ENCODE data around the gene CPLX3. TPM values are rescaled to one million over a fixed set of nuclear protein-coding genes. Genes with fewer than 3 reads are reported as not detected.

Gene CPLX3
- total and polyA plus RNA-seq, 2 of the 8 experiments (the other 6 are each of a cell fraction or from before 2014, with no cell fraction given) = 0.17 TPM; not detected in 1

DNA sequence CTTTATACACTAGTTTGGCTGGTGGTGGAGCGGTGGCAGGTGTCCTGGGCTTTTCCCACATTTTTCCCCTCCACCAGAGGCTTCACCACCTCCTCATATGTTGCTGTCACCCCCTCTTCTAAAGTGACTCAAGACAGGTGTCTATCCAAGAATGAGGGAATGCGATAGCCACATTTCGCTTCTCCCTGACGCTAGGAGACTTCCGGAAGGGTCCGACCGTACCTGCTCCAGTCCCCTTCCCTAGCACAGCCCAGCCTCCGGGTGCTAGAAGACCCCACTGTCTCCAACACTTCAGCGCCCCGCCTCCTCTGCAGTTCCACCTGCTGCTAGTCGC, 46.2 kb downstream of the CPLX3 start:
- Histone ChIP-seq H4K8ac (ENCODE audit: extremely low read depth, insufficient read depth, low read length) (no peak overlapping the region), H4K5ac (ENCODE audit: insufficient read length, low read depth, low read length) (no peak overlapping the region), H3K27ac (ENCODE audit: low read depth, low read length) (no peak overlapping the region), H2BK20ac (ENCODE audit: low read length) (no peak overlapping the region), H3K4me1 (replicated peaks in 1 of 4; ENCODE audit: control insufficient read depth in 3 of 4, insufficient read depth in 4 of 4, low read length in 3 of 4) (peaks cover 0 to 3% (median 0%) of the 10 kb centered on the region in 4 experiments; a peak in 1 of 7 replicates), H3K36me3 (ENCODE audit: control insufficient read depth in 2 of 4, insufficient read depth in 4 of 4, low read length in 3 of 4) (no peaks in the 10 kb centered on the region), H3K9ac (replicated peaks in 1 of 4; ENCODE audit: extremely low read depth in 1 of 4, low read depth in 3 of 4, low read length in 3 of 4) (peak overlapping the region in 2 of 4 experiments; percentile 65 to 92; a peak in 5 of 7 replicates), H3K79me1 (ENCODE audit: low read depth, low read length) (peaks cover 2% of the 10 kb centered on the region; the same call in 1 of the 2 replicates), H3K27me3 (replicated peaks in 1 of 4; ENCODE audit: control insufficient read depth in 3 of 4, extremely low read depth in 1 of 4, insufficient read depth in 3 of 4, low read length in 3 of 4) (no peaks in the 10 kb centered on the region), H3K14ac (ENCODE audit: insufficient read length) (no peak overlapping the region), H2AK5ac (ENCODE audit: low read depth, low read length) (no peak overlapping the region), H2BK15ac (ENCODE audit: low read length) (no peak overlapping the region), H3K79me2 (ENCODE audit: control insufficient read depth in 1 of 2, insufficient read depth in 2 of 2, low read length in 2 of 2) (peaks cover 0 to 43% of the 10 kb centered on the region in 2 experiments; a peak in 2 of 4 replicates), H3K23me2 (ENCODE audit: low read depth, low read length) (peaks cover 5% of the 10 kb centered on the region; the same call in 1 of the 2 replicates), H3K4ac (replicated peaks; ENCODE audit: insufficient read length, low read depth, low read length) (no peak overlapping the region), H4K91ac (replicated peaks; ENCODE audit: insufficient read length, low read length) (no peak overlapping the region), H3K4me3 (ENCODE audit: extremely low read depth in 1 of 4, insufficient read depth in 2 of 4, low read depth in 3 of 4, low read length in 4 of 4) (peak overlapping the region; percentile 80 to 98 (median 93)), H2BK120ac (replicated peaks; ENCODE audit: low read depth, low read length) (no peak overlapping the region), H3K4me2 (ENCODE audit: insufficient read depth in 1 of 2, low read depth in 2 of 2, low read length in 2 of 2) (peak overlapping the region; percentile 78 to 98), H3K56ac (replicated peaks; ENCODE audit: insufficient read length, low read depth, low read length) (no peak overlapping the region), H3K18ac (ENCODE audit: extremely low read depth, low read length) (no peak overlapping the region), H2BK5ac (ENCODE audit: low read depth, low read length) (peak overlapping the region; percentile 93; the same call in 1 of the 2 replicates), H3K9me3 (ENCODE audit: insufficient read depth in 2 of 2, low read depth in 1 of 2, low read length in 1 of 2) (no peaks in the 10 kb centered on the region), H3K23ac (ENCODE audit: insufficient read length) (no peak overlapping the region), H4K20me1 (replicated peaks in 1 of 2; ENCODE audit: control insufficient read depth in 1 of 2, insufficient read depth in 2 of 2, low read length in 2 of 2) (peaks cover 0 to 5% of the 10 kb centered on the region in 2 experiments), H2BK12ac (ENCODE audit: low read depth, low read length) (no peak overlapping the region), H2AFZ (ENCODE audit: low read length) (no peak overlapping the region)
- DNase-seq (ENCODE audit: low read depth in 1 of 2, low spot score in 2 of 2) = no peak
- no peak for FAIRE-seq
- POLR2A ChIA-PET (ENCODE audit: partially characterized antibody) = interaction anchor here (1.3 to 1.6 kb wide), 2 partner anchors 17 to 25 kb away, joined by 4 to 12 read pairs; partner anchors contain the start of gene MPI
- WGBS, 2 experiments (ENCODE audit: extremely low coverage in 1 of 2, insufficient coverage in 1 of 2, insufficient read length in 1 of 2, insufficient replicate concordance in 2 of 2, low coverage in 1 of 2, low lambda C conversion rate in 2 of 2, missing lambda C conversion rate in 1 of 2) = 1% methylated on average over 11 of the region's 11 CpGs; no CpG with 5 or more reads in 1 of the 2 experiments
- CTCF ChIA-PET (ENCODE audit: partially characterized antibody) = interaction anchor here (1.6 kb wide), 1 partner anchor 11 kb away, joined by 5 read pairs; no protein-coding TSS in a partner anchor
- TF ChIP-seq JUN (IDR thresholded peaks at IDR 0.05; ENCODE audit: low read depth, low read length) = no peak
- no peak for TF ChIP-seq MAFK (IDR thresholded peaks at IDR 0.05; ENCODE audit: low read depth, low read length)
- TF ChIP-seq ZNF274 (IDR thresholded peaks at IDR 0.05; ENCODE audit: borderline replicate concordance, extremely low read depth, low read length) = no peak
- no peak for TF ChIP-seq RBBP5 (IDR thresholded peaks at IDR 0.05; ENCODE audit: borderline replicate concordance, low read depth, low read length)
- peak; percentile 72 for TF ChIP-seq SAP30 (IDR thresholded peaks at IDR 0.05; ENCODE audit: insufficient read depth, insufficient replicate concordance, low read length)
- no peak for TF ChIP-seq EP300 (IDR thresholded peaks at IDR 0.05; ENCODE audit: borderline replicate concordance in 1 of 2, low read depth in 2 of 2, low read length in 2 of 2)
- no peak for TF ChIP-seq SP1 (IDR thresholded peaks at IDR 0.05; ENCODE audit: low read depth, low read length)
- TF ChIP-seq TAF1 (IDR thresholded peaks at IDR 0.05; ENCODE audit: low read depth, low read length) = 0 out of 2 replicates have a peak, but pooled peaks have one; percentile 12
- TF ChIP-seq RAD21 (IDR thresholded peaks at IDR 0.05 in 1 of 2, conservative IDR thresholded peaks at IDR 0.05 in 1 of 2; ENCODE audit: low read depth in 2 of 2, low read length in 2 of 2) = no peak
- TF ChIP-seq KDM5A (IDR thresholded peaks at IDR 0.05; ENCODE audit: low read length) = no peak
- TF ChIP-seq CTBP2 (IDR thresholded peaks at IDR 0.05; ENCODE audit: borderline replicate concordance, insufficient read depth, insufficient read length, low read length) = no peak
- no peak for TF ChIP-seq FOSL1 (IDR thresholded peaks at IDR 0.05; ENCODE audit: insufficient read depth, low read depth, low read length)
- no peak for TF ChIP-seq TAF7 (optimal IDR thresholded peaks at IDR 0.05; ENCODE audit: borderline replicate concordance, low read depth, low read length)

Data from H1 (cell line).